ENCODE measurements around the gene PFKFB3.
A peak's percentile ranks its signal among the peaks of the same experiment; 100 is the strongest.
"Not testable (repeated sequence)": the region's sequence is repeated elsewhere in the genome, so short reads cannot be mapped to it uniquely, and the experiment has no call there.

Gene PFKFB3

GRCh38 chr10:6202098-6202683, 541 bp upstream of the PFKFB3 start:
- peak in 1 of 2 donors; percentile 18 for DNase-seq (ENCODE audit: low read depth in 2 of 2)

GRCh38 chr10:6203331-6204062, 765 bp downstream of the PFKFB3 start:
- peak; percentile 33 to 52 for DNase-seq (ENCODE audit: low read depth in 2 of 2)

GRCh38 chr10:6204063-6204340, 1.3 kb downstream of the PFKFB3 start:
- peak; percentile 59 to 63 for DNase-seq (ENCODE audit: low read depth in 2 of 2)

- no peak for DNase-seq (ENCODE audit: low read depth in 2 of 2)
These were observed 1.8 kb downstream of the PFKFB3 start for GRCh38 chr10:6204341-6205191.

- DNase-seq (ENCODE audit: low read depth in 2 of 2) = not testable (repeated sequence)
These were observed 3.8 kb downstream of the PFKFB3 start for GRCh38 chr10:6206486-6206885.

GRCh38 chr10:6207658-6208057, 4.9 kb downstream of the PFKFB3 start:
- no peak for DNase-seq (ENCODE audit: low read depth in 2 of 2)

- DNase-seq (ENCODE audit: low read depth in 2 of 2) = no peak
These were observed 6.1 kb downstream of the PFKFB3 start for GRCh38 chr10:6208799-6209235.

- DNase-seq (ENCODE audit: low read depth in 2 of 2) = no peak
These were observed 8.6 kb downstream of the PFKFB3 start for GRCh38 chr10:6211341-6211670.

- no peak for DNase-seq (ENCODE audit: low read depth in 2 of 2)
These were observed 9.2 kb downstream of the PFKFB3 start for GRCh38 chr10:6211671-6212635.

GRCh38 chr10:6212806-6213205, 10.1 kb downstream of the PFKFB3 start:
- DNase-seq (ENCODE audit: low read depth in 2 of 2) = no peak

- DNase-seq (ENCODE audit: low read depth in 2 of 2) = no peak
These were observed 10.6 kb downstream of the PFKFB3 start for GRCh38 chr10:6213257-6213905.

- no peak for DNase-seq (ENCODE audit: low read depth in 2 of 2)
These were observed 11.2 kb downstream of the PFKFB3 start for GRCh38 chr10:6213908-6214307.

GRCh38 chr10:6214612-6215011, 11.9 kb downstream of the PFKFB3 start:
- no peak for DNase-seq (ENCODE audit: low read depth in 2 of 2)

GRCh38 chr10:6215241-6215640, 12.5 kb downstream of the PFKFB3 start:
- no peak for DNase-seq (ENCODE audit: low read depth in 2 of 2)

- DNase-seq (ENCODE audit: low read depth in 2 of 2) = no peak
These were observed 13.2 kb downstream of the PFKFB3 start for GRCh38 chr10:6215683-6216484.

GRCh38 chr10:6216916-6217315, 14.2 kb downstream of the PFKFB3 start:
- no peak for DNase-seq (ENCODE audit: low read depth in 2 of 2)

- no peak for DNase-seq (ENCODE audit: low read depth in 2 of 2)
These were observed 14.9 kb downstream of the PFKFB3 start for GRCh38 chr10:6217611-6218010.

- DNase-seq (ENCODE audit: low read depth in 2 of 2) = no peak
These were observed 16.2 kb downstream of the PFKFB3 start for GRCh38 chr10:6218692-6219493.

GRCh38 chr10:6219494-6219836, 16.7 kb downstream of the PFKFB3 start:
- DNase-seq (ENCODE audit: low read depth in 2 of 2) = no peak
